HEK293 (cell line): ENCODE data around the gene EDARADD.

Experiments
- CTCF ChIA-PET: fragments of 350-600 bp; formaldehyde crosslinking; extraction: SDS; loops from one replicate; lab custom pipeline; 2021; ENCODE audit warnings: antibody characterized with exemption; lab: Yijun Ruan, JAX
- POLR2A ChIA-PET: fragments of 300-600 bp; formaldehyde crosslinking; extraction: SDS; loops from one replicate; lab custom pipeline; 2020; ENCODE audit warnings: antibody characterized with exemption, inconsistent platforms; lab: Yijun Ruan, JAX
- H3K27ac ChIP-seq: fragments of 200-500 bp; sonication (Bioruptor generic); 2 replicates; pipeline ENCODE4 v1.5.1; 2014; ENCODE audit warnings: low read depth, low read length, control low read depth, inconsistent platforms; ENCODE audit errors: extremely low read depth
- H3K36me3 ChIP-seq, 2 experiments: fragments of 200-500 bp in 1 of 2; sonication (Bioruptor generic) in 1 of 2; 1 replicate in 1 of 2; 2 replicates in 1 of 2; pipeline ENCODE4 v1.5.1; 2014 to 2017; ENCODE audit warnings: inconsistent platforms in 2 of 2, low read length in 2 of 2; ENCODE audit not compliant: control insufficient read depth in 2 of 2, insufficient read depth in 1 of 2
- H3K4me1 ChIP-seq: fragments of 200-500 bp; sonication (Bioruptor generic); 2 replicates; pipeline ENCODE4 v1.5.1; 2014; ENCODE audit warnings: mild to moderate bottlenecking, low read length, inconsistent platforms; ENCODE audit not compliant: control insufficient read depth, insufficient read depth
- H3K4me3 ChIP-seq: 2 replicates; pipeline ENCODE4 v1.5.1; 2011; ENCODE audit warnings: low read depth, mild to moderate bottlenecking, control low read depth, low read length, moderate library complexity
- H3K9me3 ChIP-seq: fragments of 200-500 bp; sonication (Bioruptor generic); 2 replicates; pipeline ENCODE4 v1.5.1; 2014; ENCODE audit warnings: low read depth, low read length, inconsistent platforms; ENCODE audit not compliant: control insufficient read depth, insufficient read depth
- AEBP2 ChIP-seq: fragments of 450-650 bp; formaldehyde crosslinking; IDR thresholded peaks from 2 replicates; pipeline ENCODE4 v1.5.1; 2016; ENCODE audit warnings: missing biosample characterization, missing genetic modification characterization, borderline replicate concordance
- HOXD13 ChIP-seq: sonication (generic); formaldehyde crosslinking; IDR thresholded peaks from 2 replicates; pipeline ENCODE4 v1.8.0; 2022; ENCODE audit warnings: missing genetic modification reagents, borderline replicate concordance
- PRDM1 ChIP-seq: fragments of 450-650 bp; formaldehyde crosslinking; IDR thresholded peaks from 2 replicates; pipeline ENCODE4; 2016; ENCODE audit warnings: missing biosample characterization, missing genetic modification characterization
- SCRT2 ChIP-seq: fragments of 450-650 bp; formaldehyde crosslinking; IDR thresholded peaks from 2 replicates; pipeline ENCODE4 v1.5.1; 2016; ENCODE audit warnings: missing biosample characterization, missing genetic modification characterization
- ZNF16 ChIP-seq: fragments of 450-650 bp; formaldehyde crosslinking; IDR thresholded peaks from 2 replicates; pipeline ENCODE4 v1.5.1; 2016; ENCODE audit warnings: low read depth, missing biosample characterization, missing genetic modification characterization
- ZNF362 ChIP-seq: fragments of 450-650 bp; formaldehyde crosslinking; IDR thresholded peaks from 2 replicates; pipeline ENCODE4 v1.5.1; 2016; ENCODE audit warnings: missing biosample characterization, missing genetic modification characterization
- ZNF398 ChIP-seq: fragments of 450-650 bp; formaldehyde crosslinking; IDR thresholded peaks from 2 replicates; pipeline ENCODE4 v1.5.1; 2017; ENCODE audit warnings: missing biosample characterization, missing genetic modification characterization
- ZNF426 ChIP-seq: fragments of 450-650 bp; formaldehyde crosslinking; IDR thresholded peaks from 2 replicates; pipeline ENCODE4 v1.5.1; 2017; ENCODE audit warnings: missing biosample characterization, missing genetic modification characterization, mild to moderate bottlenecking, inconsistent platforms, moderate library complexity
- ZNF555 ChIP-seq: fragments of 450-650 bp; formaldehyde crosslinking; conservative IDR thresholded peaks from 2 replicates; pipeline ENCODE4 v1.5.1; 2017; ENCODE audit warnings: missing biosample characterization, mild to moderate bottlenecking, missing genetic modification characterization, inconsistent platforms
- ZNF560 ChIP-seq: fragments of 450-650 bp; formaldehyde crosslinking; IDR thresholded peaks from 2 replicates; pipeline ENCODE4 v1.5.1; 2017; ENCODE audit warnings: missing biosample characterization, missing genetic modification characterization, borderline replicate concordance
- ZNF600 ChIP-seq: fragments of 450-650 bp; formaldehyde crosslinking; IDR thresholded peaks from 2 replicates; pipeline ENCODE4 v1.5.1; 2016; ENCODE audit warnings: missing biosample characterization, missing genetic modification characterization
- ZSCAN16 ChIP-seq: fragments of 450-650 bp; formaldehyde crosslinking; IDR thresholded peaks from 2 replicates; pipeline ENCODE4 v1.5.1; 2016; ENCODE audit warnings: missing biosample characterization, missing genetic modification characterization
- ZSCAN18 ChIP-seq: fragments of 450-650 bp; formaldehyde crosslinking; IDR thresholded peaks from 2 replicates; pipeline ENCODE4 v1.5.1; 2016; ENCODE audit warnings: missing biosample characterization, missing genetic modification characterization
- TF ChIP-seq, protein P1 (sequence below): fragments of 450-650 bp; formaldehyde crosslinking; conservative IDR thresholded peaks from 2 replicates; pipeline ENCODE4 v1.5.1; 2016; ENCODE audit warnings: low read depth, missing biosample characterization, missing genetic modification characterization

Gene EDARADD

GRCh38 chr1:236524142-236524894 lies 130.2 kb downstream of the EDARADD start (continued):
- no peak for TF ChIP-seq ZNF560 (tag by site-specific recombination)
- TF ChIP-seq ZSCAN18 (tag by site-specific recombination) = no peak
- TF ChIP-seq ZNF398 (tag by site-specific recombination) = no peak

DNA sequence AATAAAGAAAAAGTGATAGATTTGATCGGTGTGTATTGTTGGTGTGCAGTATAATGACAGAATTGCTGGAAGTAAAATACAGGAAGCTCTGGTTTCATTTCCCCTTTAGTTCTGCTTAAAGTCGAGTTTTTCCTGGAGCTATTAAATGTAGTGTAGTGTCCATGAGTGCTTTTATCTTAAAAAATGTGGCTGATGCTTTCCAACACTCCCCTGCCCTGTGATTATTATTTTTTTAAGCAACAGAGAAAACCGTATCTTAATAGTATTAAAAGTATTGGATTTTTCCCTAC lies 130.8 kb downstream of the EDARADD start:
- Histone ChIP-seq H3K4me3 (peak overlapping the region; percentile 85), H3K27ac (peak overlapping the region; percentile 72), H3K4me1 (peaks cover 6% of the 10 kb centered on the region), H3K9me3 (no peaks in the 10 kb centered on the region), H3K36me3 (peaks cover 0 to 3% of the 10 kb centered on the region in 2 experiments; a peak in 1 of 3 replicates)
- TF ChIP-seq ZSCAN16 (0 out of 2 replicates have a peak, but pooled peaks have one; percentile 7), ZNF16 (no peak), ZNF555 (tag by site-specific recombination) (no peak), ZNF600 (no peak), ZNF362 (tag by site-specific recombination) (peak; percentile 55; the same call in 1 of the 2 replicates)
- ChIA-PET POLR2A (interaction anchor here (1.2 to 1.3 kb wide), 2 partner anchors 17 to 178 kb away, joined by 4 to 8 read pairs; no protein-coding TSS in a partner anchor), CTCF (interaction anchor here (0.8 to 1.2 kb wide), 4 partner anchors 9 to 422 kb away, joined by 4 to 6 read pairs (median 6); no protein-coding TSS in a partner anchor)

GRCh38 chr1:236526079-236526478 lies 132.0 kb downstream of the EDARADD start:
- no peak for TF ChIP-seq AEBP2
- TF ChIP-seq, all 188 proteins: peak for 0
- H3K4me3 ChIP-seq = no peak overlapping the region
- no peaks in the 10 kb centered on the region for H3K9me3 ChIP-seq
- ChIA-PET POLR2A (interaction anchor here (0.8 kb wide), 1 partner anchor 9 kb away, joined by 3 read pairs; no protein-coding TSS in a partner anchor), CTCF (interaction anchor here (0.8 to 1.7 kb wide), 3 partner anchors 9 to 414 kb away, joined by 3 to 4 read pairs (median 3); no protein-coding TSS in a partner anchor)
- H3K4me1 ChIP-seq = peaks cover 6% of the 10 kb centered on the region
- no peak overlapping the region for H3K27ac ChIP-seq
- peaks cover 0 to 3% of the 10 kb centered on the region in 2 experiments; a peak in 1 of 3 replicates for H3K36me3 ChIP-seq

- H3K4me1 ChIP-seq = no peaks in the 10 kb centered on the region; the same call in 1 of the 2 replicates
- H3K4me3 ChIP-seq = no peak overlapping the region
- no peak overlapping the region for H3K27ac ChIP-seq
- peaks cover 0 to 3% of the 10 kb centered on the region in 2 experiments; a peak in 1 of 3 replicates for H3K36me3 ChIP-seq
- CTCF ChIA-PET = interaction anchor here (0.6 to 3.1 kb wide), 7 partner anchors 11 to 424 kb away, joined by 3 to 35 read pairs (median 5); no protein-coding TSS in a partner anchor
- H3K9me3 ChIP-seq = no peaks in the 10 kb centered on the region
- no peak for TF ChIP-seq HOXD13
- TF ChIP-seq, protein P1, sequence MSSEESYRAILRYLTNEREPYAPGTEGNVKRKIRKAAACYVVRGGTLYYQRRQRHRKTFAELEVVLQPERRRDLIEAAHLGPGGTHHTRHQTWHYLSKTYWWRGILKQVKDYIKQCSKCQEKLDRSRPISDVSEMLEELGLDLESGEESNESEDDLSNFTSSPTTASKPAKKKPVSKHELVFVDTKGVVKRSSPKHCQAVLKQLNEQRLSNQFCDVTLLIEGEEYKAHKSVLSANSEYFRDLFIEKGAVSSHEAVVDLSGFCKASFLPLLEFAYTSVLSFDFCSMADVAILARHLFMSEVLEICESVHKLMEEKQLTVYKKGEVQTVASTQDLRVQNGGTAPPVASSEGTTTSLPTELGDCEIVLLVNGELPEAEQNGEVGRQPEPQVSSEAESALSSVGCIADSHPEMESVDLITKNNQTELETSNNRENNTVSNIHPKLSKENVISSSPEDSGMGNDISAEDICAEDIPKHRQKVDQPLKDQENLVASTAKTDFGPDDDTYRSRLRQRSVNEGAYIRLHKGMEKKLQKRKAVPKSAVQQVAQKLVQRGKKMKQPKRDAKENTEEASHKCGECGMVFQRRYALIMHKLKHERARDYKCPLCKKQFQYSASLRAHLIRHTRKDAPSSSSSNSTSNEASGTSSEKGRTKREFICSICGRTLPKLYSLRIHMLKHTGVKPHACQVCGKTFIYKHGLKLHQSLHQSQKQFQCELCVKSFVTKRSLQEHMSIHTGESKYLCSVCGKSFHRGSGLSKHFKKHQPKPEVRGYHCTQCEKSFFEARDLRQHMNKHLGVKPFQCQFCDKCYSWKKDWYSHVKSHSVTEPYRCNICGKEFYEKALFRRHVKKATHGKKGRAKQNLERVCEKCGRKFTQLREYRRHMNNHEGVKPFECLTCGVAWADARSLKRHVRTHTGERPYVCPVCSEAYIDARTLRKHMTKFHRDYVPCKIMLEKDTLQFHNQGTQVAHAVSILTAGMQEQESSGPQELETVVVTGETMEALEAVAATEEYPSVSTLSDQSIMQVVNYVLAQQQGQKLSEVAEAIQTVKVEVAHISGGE = no peak
- peak; percentile 98 for TF ChIP-seq PRDM1 (tag by site-specific recombination)
- TF ChIP-seq ZNF426 = no peak
- no peak for TF ChIP-seq SCRT2
- POLR2A ChIA-PET = no interaction called here
Observed at GRCh38 chr1:236530286-236530685, 136.2 kb downstream of the EDARADD start.
